Ovary (tissue), 9 donors: ENCODE results near the gene DNAI2. TPM values are rescaled to one million over a fixed set of nuclear protein-coding genes. Genes with fewer than 3 reads are reported as not detected.

Experiments used
- DNase-seq, 5 donors: peaks; one replicate each; pipeline ENCODE4 v3.0.0-alpha.2; 2019 to 2020
- H3K27ac ChIP-seq, 2 donors: fragments of 200-600 bp; one replicate each; pipeline versions ENCODE4 v1.5.1 to v1.8.0; 2019 to 2022
- H3K27me3 ChIP-seq: fragments of 200-600 bp; one replicate; pipeline ENCODE4 v1.8.0; 2022
- H3K36me3 ChIP-seq: fragments of 200-600 bp; sonication (generic); one replicate; pipeline ENCODE4 v1.5.1; 2019
- H3K4me1 ChIP-seq: one replicate; pipeline ENCODE4 v1.8.1; 2013; ENCODE audit warnings: mild to moderate bottlenecking, moderate library complexity; ENCODE audit not compliant: insufficient read depth
- H3K4me3 ChIP-seq: fragments of 200-600 bp; sonication (generic); one replicate; pipeline ENCODE4 v1.5.1; 2017
- H3K9me3 ChIP-seq, 2 donors: fragments of 200-600 bp in 1 of 2; sonication (generic) in 1 of 2; one replicate each; pipeline versions ENCODE4 v1.5.1 to v1.8.1; 2013 to 2019; ENCODE audit warnings: mild to moderate bottlenecking in 1 of 2, moderate library complexity in 1 of 2
- EP300 ChIP-seq: sonication (generic); formaldehyde crosslinking; IDR thresholded peaks from one replicate; pipeline ENCODE4 v1.6.1; 2017; ENCODE audit warnings: antibody characterized with exemption
- POLR2A ChIP-seq: fragments of 450-650 bp; IDR thresholded peaks from one replicate; pipeline ENCODE4 v1.6.1; 2017; ENCODE audit warnings: antibody characterized with exemption, mild to moderate bottlenecking, moderate library complexity
- WGBS, 3 donors: extraction: QIAGEN DNeasy Blood & Tissue Kit in 1 of 3; methylation state at CpG; one replicate each; pipeline versions ENCODE4 v1.1.5 to v1.1.7; 2013 to 2017; 5-methylcytosine and 5-hydroxymethylcytosine counted together
- intact Hi-C, 4 donors: fragments of 100-400 bp; cut with DNase I; formaldehyde crosslinking; loops; one replicate each; pipeline versions ENCODE4 v1.11.0 to v1.15.1; 2022 to 2023
- polyA plus RNA-seq, 2 donors: library from polyadenylated mRNA; stranded (reverse); fragments of 200-250 nt in 1 of 2; fragments of 350-450 nt in 1 of 2; fragmentation: Illumina TruSeq in 1 of 2; extraction: RNeasy Lipid Tissue Mini Kit (QIAGEN cat#74804) in 1 of 2; gene quantifications; one replicate each; pipeline ENCODE4 v1.2.3, GENCODE V29; 2013 to 2014
- total RNA-seq, 7 donors: library from RNA; depleted of rRNA in 2 of 7; stranded (reverse); fragments of >200 nt in 2 of 7; fragmentation: NEBNext Ultra II Directional in 3 of 7; extraction: Animal tissue kit (Norgen Biotek cat#: 25700) in 3 of 7; gene quantifications; one replicate each; pipeline versions ENCODE4 v1.1.0 to v1.2.4, GENCODE V29; 2016 to 2023
- TF ChIP-seq, protein P1 (sequence below), 3 donors: fragments of 450-650 bp in 2 of 3; fragments of 200-600 bp in 1 of 3; IDR thresholded peaks; one replicate each; pipeline versions ENCODE4 v1.5.1 to v1.8.0; 2016 to 2022; ENCODE audit warnings: antibody characterized with exemption in 3 of 3, mild to moderate bottlenecking in 1 of 3
- donor health status: DM: no; HTN: no; CAD: no; lungs with moderate emphysema.
- donor health status: DM: no; HTN: no; CAD: no.
- donor health status: Bipolar disorder and iron deficiency.
- donor health status: DM: yes; HTN: yes; CAD: no.
- donor health status: DM: no; HTN: no; CAD: no.
- donor health status: DM: yes; HTN: yes; CAD: no.

The DNAI2 gene
- total and polyA plus RNA-seq, 9 donors = 0.07 to 12.2 (median 0.66) TPM; not detected in 3

DNA sequence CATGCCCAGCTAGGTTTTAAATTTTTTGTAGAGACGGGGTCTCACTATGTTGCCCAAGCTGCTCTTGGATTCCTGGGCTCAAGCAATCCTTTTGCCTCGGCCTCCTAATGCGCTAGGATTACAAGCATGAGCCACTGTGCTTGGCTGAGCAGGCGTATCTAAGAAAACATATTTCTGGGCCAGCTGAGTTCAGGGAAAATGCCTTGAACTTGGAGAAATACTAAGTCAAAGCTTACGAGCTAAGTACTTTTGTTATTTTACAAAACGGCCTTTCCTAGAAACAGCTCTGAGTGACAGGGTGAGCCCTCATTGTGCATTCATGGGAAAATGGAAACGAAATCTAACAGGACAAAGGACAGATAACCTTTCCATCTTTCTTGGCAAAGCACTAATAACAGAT lies 24.7 kb downstream of the DNAI2 start:
- Histone ChIP-seq H3K27me3 (no peaks in the 10 kb centered on the region), H3K9me3 (no peaks in the 10 kb centered on the region), H3K4me1 (peaks cover 2% of the 10 kb centered on the region), H3K36me3 (no peaks in the 10 kb centered on the region), H3K4me3 (no peak overlapping the region), H3K27ac (peak overlapping the region in 1 of 2 donors; percentile 5)
- TF ChIP-seq EP300 = no peak
- TF ChIP-seq, protein P1, sequence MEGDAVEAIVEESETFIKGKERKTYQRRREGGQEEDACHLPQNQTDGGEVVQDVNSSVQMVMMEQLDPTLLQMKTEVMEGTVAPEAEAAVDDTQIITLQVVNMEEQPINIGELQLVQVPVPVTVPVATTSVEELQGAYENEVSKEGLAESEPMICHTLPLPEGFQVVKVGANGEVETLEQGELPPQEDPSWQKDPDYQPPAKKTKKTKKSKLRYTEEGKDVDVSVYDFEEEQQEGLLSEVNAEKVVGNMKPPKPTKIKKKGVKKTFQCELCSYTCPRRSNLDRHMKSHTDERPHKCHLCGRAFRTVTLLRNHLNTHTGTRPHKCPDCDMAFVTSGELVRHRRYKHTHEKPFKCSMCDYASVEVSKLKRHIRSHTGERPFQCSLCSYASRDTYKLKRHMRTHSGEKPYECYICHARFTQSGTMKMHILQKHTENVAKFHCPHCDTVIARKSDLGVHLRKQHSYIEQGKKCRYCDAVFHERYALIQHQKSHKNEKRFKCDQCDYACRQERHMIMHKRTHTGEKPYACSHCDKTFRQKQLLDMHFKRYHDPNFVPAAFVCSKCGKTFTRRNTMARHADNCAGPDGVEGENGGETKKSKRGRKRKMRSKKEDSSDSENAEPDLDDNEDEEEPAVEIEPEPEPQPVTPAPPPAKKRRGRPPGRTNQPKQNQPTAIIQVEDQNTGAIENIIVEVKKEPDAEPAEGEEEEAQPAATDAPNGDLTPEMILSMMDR (IDR thresholded peaks at IDR 0.05) = no peak
- TF ChIP-seq POLR2A = no peak
- WGBS, 3 donors = 14 to 38% (median 21%) methylated on average over 7 of the region's 7 CpGs
- intact Hi-C loops = loop anchor here in 3 of 4 donors (5.0 to 10.0 kb wide), 2 partner anchors 86 to 156 kb away; partner anchors contain the start of gene TTYH2 (in 3 of the 3)
- DNase-seq = peak in 2 of 5 donors; percentile 20 to 32

- no peak for DNase-seq
- no peaks in the 10 kb centered on the region for H3K36me3 ChIP-seq
- H3K27ac ChIP-seq = peak overlapping the region in 1 of 2 donors; percentile 5
- intact Hi-C loops = loop anchor here in 3 of 4 donors (5.0 to 10.0 kb wide), 2 partner anchors 87 to 155 kb away; partner anchors contain the start of gene TTYH2 (in 3 of the 3)
- H3K27me3 ChIP-seq = no peaks in the 10 kb centered on the region
- H3K4me3 ChIP-seq = no peak overlapping the region
- WGBS, 3 donors = 64 to 78% (median 66%) methylated on average over 11 of the region's 11 CpGs
- no peaks in the 10 kb centered on the region for H3K9me3 ChIP-seq
- peaks cover 2% of the 10 kb centered on the region for H3K4me1 ChIP-seq
- TF ChIP-seq, protein P1 (IDR thresholded peaks at IDR 0.05) = no peak
- no peak for TF ChIP-seq EP300
- TF ChIP-seq POLR2A = no peak
Measured at GRCh38 chr17:74299226-74300009, 25.4 kb downstream of the DNAI2 start.

GRCh38 chr17:74303305-74303704 lies 29.3 kb downstream of the DNAI2 start:
- intact Hi-C loops = no loop called here
- DNase-seq = no peak
- H3K4me1 ChIP-seq = peaks cover 2% of the 10 kb centered on the region
- H3K27me3 ChIP-seq = no peaks in the 10 kb centered on the region
- H3K27ac ChIP-seq = no peak overlapping the region
- H3K36me3 ChIP-seq = no peaks in the 10 kb centered on the region
- TF ChIP-seq, protein P1 (IDR thresholded peaks at IDR 0.05) = no peak
- TF ChIP-seq POLR2A (no peak), EP300 (no peak)
- 87 to 91% (median 89%) methylated on average over 8 of the region's 8 CpGs for WGBS, 3 donors
- H3K4me3 ChIP-seq = no peak overlapping the region
- H3K9me3 ChIP-seq = no peaks in the 10 kb centered on the region

- H3K4me3 ChIP-seq = no peak overlapping the region
- H3K27ac ChIP-seq = no peak overlapping the region
- no peak for TF ChIP-seq POLR2A
- TF ChIP-seq, protein P1 (IDR thresholded peaks at IDR 0.05) = no peak
- TF ChIP-seq EP300 = no peak
- no peak for DNase-seq
- no peaks in the 10 kb centered on the region for H3K9me3 ChIP-seq
- H3K4me1 ChIP-seq = peaks cover under 1% of the 10 kb centered on the region
- no peaks in the 10 kb centered on the region for H3K36me3 ChIP-seq
- 63 to 68% (median 67%) methylated on average over 5 of the region's 5 CpGs for WGBS, 3 donors
- intact Hi-C loops = no loop called here
- H3K27me3 ChIP-seq = no peaks in the 10 kb centered on the region
Measured at GRCh38 chr17:74304184-74304583, 30.1 kb downstream of the DNAI2 start.
